ENCODE measurements around the gene ATXN7L2.

The ATXN7L2 gene

DNA sequence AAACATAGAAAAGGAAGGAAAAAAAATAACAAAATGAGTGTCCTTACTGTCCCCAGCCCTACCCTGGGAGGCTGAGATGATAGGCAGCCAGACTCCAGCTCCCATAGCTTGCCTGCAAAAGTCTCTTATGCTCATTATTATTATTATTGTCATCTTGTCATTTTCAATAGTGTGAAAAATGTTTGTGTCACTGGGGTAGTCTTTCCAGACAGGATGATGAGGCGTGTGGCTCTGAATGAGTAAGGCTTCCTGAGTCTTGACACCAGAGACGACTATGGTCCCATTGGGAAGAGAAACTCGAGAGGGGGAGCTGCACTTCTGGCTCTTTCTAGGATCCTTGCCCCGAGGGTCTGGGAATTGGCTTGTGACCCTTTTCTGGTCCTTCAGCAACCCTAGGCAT is 9.1 kb downstream of the ATXN7L2 start:
- TF ChIP-seq, protein P1, sequence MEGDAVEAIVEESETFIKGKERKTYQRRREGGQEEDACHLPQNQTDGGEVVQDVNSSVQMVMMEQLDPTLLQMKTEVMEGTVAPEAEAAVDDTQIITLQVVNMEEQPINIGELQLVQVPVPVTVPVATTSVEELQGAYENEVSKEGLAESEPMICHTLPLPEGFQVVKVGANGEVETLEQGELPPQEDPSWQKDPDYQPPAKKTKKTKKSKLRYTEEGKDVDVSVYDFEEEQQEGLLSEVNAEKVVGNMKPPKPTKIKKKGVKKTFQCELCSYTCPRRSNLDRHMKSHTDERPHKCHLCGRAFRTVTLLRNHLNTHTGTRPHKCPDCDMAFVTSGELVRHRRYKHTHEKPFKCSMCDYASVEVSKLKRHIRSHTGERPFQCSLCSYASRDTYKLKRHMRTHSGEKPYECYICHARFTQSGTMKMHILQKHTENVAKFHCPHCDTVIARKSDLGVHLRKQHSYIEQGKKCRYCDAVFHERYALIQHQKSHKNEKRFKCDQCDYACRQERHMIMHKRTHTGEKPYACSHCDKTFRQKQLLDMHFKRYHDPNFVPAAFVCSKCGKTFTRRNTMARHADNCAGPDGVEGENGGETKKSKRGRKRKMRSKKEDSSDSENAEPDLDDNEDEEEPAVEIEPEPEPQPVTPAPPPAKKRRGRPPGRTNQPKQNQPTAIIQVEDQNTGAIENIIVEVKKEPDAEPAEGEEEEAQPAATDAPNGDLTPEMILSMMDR (IDR thresholded peaks at IDR 0.05; ENCODE audit: extremely low read depth, missing control alignments), result no peak
- no peak for DNase-seq (ENCODE audit: low spot score)

DNA sequence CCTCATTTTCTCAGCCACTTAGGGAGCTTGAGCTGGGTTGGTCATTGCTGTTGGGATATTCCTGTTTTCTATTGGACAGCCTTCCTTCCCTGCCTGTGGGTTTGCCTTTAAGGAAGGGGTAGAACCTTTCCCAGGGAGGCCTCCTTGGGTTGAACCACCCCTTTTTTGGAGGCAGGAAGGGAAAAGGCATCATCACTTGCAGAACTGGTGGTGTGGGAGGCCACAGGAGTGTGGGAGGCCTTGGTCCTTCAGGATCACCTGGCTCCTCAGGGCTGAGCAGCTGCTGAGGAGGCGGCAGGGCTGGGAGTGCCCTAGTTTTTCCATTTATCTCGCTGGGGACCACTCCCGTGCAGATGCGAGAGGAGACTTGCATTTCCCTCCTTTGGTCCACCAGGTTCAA is 9.5 kb downstream of the ATXN7L2 start:
- TF ChIP-seq, protein P1 (IDR thresholded peaks at IDR 0.05; ENCODE audit: extremely low read depth, missing control alignments), result no peak
- no peak for DNase-seq (ENCODE audit: low spot score)

DNA sequence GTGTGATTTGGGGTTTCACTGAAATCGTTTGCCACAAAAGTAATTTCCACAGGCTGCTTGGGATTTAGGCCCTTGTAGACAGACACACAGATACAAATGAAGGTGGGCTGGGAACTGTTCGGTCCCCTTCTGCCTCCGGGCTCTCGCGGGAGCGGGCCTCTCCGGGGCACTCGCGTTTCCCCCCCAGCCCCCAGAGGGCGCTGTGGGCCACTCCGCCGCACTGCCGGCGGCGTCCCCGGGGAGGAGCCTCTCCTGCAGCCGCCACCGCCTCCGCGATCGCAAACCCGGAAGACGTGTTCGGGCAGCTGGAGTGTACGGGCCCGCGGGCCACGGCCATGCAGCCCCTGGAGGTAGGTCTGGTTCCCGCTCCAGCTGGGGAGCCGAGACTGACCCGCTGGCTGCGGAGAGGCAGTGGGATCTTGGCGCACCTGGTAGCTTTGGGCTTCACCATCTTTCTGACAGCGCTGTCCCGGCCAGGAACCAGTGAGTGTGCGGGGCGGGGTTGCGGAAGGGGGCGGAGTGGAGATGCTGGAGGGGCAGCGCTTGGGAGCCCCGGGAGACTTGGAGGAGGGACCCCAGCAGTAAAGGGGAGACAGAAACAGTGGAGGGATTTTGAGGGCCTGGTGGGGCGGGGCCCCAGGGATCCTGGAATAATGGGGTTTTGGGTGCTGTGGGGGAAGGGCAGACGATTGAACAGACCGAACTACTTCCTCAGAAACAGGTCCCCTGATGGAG is 10.3 kb downstream of the ATXN7L2 start, which contains the start of gene CYB561D1:
Gene CYB561D1, plus strand, starts transcription at position 290 of the 735 bp plus-strand sequence. Its CDS starts 46 bp downstream, at position 336.
- peak; percentile 93 for DNase-seq (ENCODE audit: low spot score)
- TF ChIP-seq, protein P1 (IDR thresholded peaks at IDR 0.05; ENCODE audit: extremely low read depth, missing control alignments), result peak; percentile 82

DNA sequence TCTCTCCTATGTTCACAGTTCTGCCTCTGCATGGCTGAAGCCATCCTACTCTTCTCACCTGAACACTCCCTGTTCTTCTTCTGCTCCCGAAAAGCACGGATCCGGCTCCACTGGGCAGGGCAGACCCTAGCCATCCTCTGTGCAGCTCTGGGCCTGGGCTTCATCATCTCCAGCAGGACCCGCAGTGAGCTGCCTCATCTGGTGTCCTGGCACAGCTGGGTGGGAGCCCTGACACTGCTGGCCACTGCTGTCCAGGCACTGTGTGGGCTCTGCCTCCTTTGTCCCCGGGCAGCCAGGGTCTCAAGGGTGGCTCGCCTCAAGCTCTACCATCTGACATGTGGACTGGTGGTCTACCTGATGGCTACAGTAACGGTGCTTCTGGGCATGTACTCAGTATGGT is 12.0 kb downstream of the ATXN7L2 start:
- TF ChIP-seq, protein P1 (IDR thresholded peaks at IDR 0.05; ENCODE audit: extremely low read depth, missing control alignments), result no peak
- DNase-seq (ENCODE audit: low spot score), result no peak

DNA sequence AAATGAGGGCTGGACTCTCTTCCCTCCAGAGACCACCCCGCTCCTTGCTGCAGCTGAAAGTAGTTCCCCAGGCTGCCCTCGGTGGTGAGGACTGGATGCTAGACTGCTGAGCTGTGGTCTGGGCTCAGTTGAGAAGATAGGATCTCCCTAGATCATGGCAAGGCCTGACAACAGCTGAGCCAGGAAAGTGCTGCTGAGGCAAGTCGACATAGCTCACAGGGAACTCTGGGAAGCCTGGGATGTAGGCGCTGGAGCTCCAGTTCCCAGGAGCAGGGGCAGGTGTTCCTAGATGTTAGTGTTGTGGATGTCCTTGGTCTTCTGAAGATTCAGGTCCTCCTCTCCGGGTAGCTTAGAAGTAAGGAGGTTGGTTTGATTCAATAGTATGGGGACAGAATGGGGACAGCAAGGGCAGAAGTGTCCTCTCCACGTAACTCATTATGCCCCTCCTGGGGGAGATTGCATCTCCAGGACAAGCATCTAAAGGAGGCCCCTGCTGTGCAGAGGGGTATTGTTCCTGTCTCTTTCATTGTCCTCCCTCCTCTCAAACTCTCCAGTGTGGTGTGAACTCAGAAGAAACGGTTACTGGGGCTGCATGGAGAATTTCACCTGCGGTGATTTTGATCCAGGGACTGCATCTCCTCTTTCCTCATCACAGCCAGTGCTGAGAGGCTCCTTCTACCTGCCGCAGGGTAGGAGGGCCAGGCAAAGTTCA is 13.9 kb downstream of the ATXN7L2 start:
- TF ChIP-seq, protein P1 (IDR thresholded peaks at IDR 0.05; ENCODE audit: extremely low read depth, missing control alignments), result no peak
- DNase-seq (ENCODE audit: low spot score), result no peak

DNA sequence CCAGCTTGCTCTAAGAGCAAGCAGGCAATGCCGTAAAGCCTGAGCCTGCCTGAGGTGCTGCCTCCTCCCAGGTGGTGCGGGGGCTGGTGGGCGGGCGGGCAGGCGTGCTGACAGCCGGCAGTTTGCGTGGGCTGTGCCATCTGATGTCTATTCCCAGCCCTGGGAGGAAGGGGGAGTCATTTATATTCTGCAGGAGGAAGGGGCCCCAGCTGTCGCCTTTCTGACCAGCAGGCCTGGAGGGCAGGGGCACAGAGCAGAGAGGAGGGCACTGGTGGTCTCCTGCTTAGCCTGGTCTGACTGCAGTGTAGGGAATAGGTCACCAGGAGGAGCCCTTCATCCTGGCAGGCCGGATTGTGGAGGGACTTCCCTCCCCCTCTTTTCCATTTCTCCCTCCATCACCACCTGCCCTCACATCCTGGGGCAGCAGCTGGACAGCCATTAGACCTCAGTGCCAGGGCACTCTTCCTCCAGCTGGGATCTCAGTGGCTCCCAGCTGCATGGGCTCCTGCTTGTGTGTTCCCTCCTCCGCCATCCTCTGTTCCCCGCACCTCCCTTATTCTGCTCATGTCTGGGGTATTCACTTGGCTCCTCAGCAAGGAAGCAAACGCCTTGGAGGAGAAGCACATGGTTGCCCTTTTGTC is 14.6 kb downstream of the ATXN7L2 start:
- TF ChIP-seq, protein P1 (IDR thresholded peaks at IDR 0.05; ENCODE audit: extremely low read depth, missing control alignments), result peak; percentile 39
- no peak for DNase-seq (ENCODE audit: low spot score)

DNA sequence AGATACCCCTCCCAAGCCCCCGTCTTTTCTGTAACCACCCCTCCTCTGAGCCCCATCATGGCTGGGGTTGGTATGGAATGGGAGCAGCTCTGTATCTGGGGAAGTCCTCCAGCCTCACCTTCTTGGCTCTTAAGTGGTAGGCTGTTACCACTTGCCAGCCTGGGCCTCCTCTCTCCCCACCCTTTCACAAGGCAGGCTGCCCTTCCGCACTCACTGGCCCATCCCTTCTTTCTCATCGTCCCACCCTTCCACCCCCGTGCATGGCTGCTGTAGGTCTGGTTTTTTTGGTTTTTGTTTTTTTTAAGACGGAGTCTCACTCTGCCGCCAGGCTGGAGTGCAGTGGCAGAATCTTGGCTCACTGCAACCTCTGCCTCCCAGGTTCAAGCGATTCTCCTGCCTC is 15.4 kb downstream of the ATXN7L2 start:
- DNase-seq (ENCODE audit: low spot score), result no peak
- TF ChIP-seq, protein P1 (IDR thresholded peaks at IDR 0.05; ENCODE audit: extremely low read depth, missing control alignments), result no peak
